GM21390 (cell line): ENCODE results near the gene RPUSD3.
A peak's percentile ranks its signal among the peaks of the same experiment; 100 is the strongest.

ENCODE experiments used
- ATAC-seq: cut with Tn5 transposase; IDR thresholded peaks from one replicate; pipeline ENCODE4 v1.9.1; 2021; ENCODE audit not compliant: unreplicated experiment

The RPUSD3 gene

GRCh38 chr3:9834520-9835380 lies 9.1 kb downstream of the RPUSD3 start:
- no peak for ATAC-seq

DNA sequence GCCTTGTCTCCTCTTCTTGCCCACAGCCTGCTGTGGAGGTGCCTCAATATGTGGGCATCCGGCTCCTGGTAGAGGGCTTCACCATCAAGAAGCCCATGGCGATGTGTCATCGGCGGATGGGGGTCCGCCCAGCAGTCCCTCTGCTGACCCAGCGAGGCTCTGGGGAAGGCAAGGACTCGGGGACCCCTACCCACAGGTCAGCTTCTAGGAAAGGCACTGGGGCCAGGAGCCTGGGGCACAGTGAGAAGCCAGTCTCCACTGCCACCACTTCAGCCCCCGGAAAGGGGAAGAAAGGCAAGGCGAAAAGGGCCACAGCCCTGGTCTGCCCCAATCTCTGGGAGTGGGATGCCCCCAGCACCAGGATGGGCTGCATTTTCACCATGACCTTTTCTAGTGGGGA lies 10.7 kb downstream of the RPUSD3 start:
- no peak for ATAC-seq

- no peak for ATAC-seq
These were observed 12.6 kb downstream of the RPUSD3 start for GRCh38 chr3:9831253-9831652.

GRCh38 chr3:9828801-9829755 lies 14.7 kb downstream of the RPUSD3 start:
- no peak for ATAC-seq

DNA sequence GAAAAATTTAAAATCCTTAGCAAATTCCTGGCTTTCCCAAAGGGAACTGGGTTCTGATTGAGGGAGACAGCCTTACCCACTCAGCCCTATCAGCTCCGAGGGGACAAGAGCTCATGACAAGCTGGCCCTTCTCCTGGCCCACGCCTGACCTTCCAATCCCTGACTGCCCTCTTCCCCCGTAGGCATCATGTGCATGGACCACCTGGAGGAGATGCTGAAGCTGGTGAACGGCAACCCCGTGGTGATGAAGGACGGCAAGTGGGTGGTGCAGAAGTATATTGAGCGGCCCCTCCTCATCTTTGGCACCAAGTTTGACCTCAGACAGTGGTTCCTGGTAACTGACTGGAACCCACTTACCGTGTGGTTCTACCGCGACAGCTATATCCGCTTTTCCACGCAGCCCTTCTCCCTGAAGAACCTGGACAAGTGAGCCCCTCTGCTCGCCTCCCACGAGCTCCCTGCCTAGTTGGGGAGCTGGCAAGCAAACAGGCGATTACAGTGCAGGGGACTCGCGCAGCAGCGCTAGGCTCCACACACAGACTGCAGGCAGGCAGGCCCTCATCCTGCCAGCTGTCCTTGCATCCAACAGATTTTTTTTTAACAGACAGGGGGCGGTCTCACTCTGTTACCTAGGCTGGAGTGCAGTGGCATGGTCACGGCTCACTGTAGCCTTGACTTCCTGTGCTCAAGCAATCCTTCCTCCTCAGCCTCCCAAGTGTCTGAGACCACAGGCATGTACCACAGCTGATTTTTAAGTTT lies 16.8 kb downstream of the RPUSD3 start:
- no peak for ATAC-seq

DNA sequence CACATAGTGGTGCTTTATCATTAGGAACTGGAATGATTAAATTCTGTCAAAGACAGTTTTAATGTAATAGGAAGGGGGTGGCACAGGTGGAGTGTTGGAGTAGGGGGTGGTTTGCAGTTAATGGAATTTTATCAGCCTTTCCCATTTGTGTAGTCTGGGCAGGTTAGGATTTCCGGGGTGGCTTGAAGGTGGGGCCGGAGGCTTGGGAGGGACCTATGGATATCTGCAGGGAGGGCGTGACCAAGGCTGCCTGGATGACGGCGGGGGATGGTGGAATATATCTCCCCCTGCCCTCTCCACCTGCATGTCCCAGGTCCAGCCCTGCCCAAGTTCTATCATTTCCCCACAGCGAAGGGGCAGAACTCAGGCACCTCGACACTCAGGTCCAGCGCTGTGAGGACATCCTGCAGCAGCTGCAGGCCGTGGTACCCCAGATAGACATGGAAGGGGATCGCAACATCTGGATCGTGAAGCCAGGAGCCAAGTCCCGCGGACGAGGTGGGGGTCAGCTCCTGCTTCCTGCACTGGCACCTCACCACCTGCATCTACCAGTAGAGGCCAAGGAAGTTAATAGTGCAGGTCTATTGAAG lies 18.3 kb downstream of the RPUSD3 start:
- no peak for ATAC-seq

DNA sequence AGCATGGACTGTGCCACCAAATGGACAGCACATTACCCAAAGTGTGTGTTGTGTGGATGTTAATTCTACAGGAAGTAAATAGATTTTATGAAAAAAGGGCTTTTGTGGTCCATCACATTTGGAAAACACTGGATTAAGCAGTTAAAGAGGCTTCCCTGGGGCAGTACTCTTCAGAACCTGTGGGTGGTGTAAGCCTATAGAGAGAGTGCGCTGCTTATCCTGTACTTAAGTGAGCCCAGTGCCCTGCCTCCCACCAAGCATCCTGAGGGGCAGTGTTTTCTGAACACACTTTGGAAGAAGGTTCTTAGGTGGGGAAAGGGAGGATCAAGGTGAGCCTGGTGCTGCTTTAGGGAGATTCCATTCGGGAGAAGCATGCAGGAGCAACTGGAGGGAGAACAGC lies 22.9 kb downstream of the RPUSD3 start:
- ATAC-seq: no peak

DNA sequence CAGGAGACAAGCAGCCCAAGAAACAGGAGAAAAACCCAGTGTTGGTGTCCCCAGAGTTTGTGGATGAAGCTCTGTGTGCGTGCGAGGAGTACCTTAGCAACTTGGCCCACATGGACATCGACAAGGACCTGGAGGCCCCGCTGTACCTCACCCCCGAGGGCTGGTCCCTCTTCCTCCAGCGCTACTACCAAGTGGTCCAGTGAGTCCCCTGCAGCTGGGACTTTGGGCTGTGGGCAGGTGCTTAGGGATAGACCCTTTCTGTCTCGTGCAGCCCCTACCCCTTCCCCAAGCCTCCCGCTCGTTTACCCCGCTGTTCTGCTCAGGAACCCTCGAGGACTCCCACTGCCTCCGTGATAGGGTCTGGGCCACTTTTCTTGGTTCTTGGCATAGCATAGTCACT lies 23.3 kb downstream of the RPUSD3 start:
- no peak for ATAC-seq

DNA sequence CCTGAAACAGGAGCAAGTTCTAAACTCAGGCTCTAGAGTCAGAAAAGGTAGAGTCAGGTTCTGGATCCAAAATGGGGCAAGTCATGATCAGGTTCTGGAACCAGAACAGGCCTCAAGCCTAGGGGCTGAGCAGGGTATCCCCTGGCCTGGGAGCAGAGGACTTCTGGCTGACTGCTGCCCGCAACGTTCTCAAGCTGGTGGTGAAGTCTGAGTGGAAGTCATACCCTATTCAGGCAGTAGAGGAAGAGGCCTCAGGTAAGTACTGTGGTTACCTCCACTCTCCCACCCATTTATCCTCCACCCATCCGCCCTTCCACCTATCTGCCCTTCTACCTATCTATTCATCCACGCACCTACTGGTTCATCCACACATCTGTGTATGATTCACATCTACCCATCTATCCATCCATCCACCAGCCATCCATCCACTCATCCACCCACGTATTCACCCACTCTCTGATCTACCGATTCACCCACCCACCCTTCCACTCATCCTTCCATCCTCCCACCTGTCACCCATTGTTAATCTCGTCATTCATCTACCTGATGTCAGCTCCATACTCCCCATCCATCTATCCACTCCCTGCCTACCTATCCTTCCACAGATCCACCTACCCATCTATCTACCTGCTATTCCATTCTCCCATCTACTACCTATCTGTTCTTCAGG lies 25.0 kb downstream of the RPUSD3 start:
- ATAC-seq: no peak

GRCh38 chr3:9817436-9817835 lies 26.4 kb downstream of the RPUSD3 start:
- no peak for ATAC-seq

DNA sequence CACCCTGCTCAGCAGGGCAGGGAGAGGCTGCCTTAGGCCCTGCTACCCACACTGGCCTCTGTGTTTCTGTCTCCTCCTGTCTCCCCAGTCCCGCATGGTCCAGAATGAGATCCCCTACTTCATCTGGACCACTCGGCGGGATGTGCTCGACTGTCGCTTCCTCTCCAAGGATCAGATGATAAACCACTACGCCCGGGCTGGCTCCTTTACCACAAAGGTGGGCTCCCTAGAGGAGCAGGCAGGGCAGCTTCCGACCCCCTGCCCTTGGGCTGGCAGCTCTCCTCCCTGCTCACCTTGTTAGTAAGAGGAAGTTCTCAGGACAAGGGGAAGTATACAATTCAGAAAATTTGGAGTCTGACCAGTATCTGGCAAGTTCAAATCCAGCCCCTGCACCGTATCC lies 27.8 kb downstream of the RPUSD3 start:
- no peak for ATAC-seq

DNA sequence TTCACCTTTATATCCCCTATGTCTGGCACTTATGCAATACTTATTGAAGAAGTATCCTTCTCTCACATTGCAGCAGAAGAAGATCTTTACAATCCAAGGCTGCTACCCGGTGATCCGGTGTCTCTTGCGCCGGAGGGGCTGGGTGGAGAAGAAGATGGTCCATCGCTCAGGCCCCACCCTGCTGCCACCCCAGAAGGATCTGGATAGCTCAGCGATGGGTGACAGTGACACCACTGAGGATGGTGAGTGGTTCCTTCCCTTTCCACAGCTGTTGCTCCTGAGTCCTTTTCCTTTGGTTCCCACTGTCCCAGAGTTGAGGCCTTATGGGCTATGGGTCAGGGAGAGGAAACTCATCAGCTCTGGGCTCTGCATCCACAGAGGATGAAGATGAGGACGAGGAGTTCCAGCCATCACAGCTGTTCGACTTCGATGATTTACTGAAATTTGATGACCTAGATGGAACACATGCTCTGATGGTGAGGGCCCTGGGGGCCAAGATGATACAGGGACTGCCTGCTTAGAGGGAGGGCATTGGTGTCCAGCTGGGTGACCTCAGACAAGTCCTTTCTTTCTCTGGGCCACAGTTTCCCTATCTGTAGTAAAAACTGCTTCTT lies 30.8 kb downstream of the RPUSD3 start:
- ATAC-seq: no peak

GRCh38 chr3:9810846-9811245 lies 33.0 kb downstream of the RPUSD3 start:
- no peak for ATAC-seq

DNA sequence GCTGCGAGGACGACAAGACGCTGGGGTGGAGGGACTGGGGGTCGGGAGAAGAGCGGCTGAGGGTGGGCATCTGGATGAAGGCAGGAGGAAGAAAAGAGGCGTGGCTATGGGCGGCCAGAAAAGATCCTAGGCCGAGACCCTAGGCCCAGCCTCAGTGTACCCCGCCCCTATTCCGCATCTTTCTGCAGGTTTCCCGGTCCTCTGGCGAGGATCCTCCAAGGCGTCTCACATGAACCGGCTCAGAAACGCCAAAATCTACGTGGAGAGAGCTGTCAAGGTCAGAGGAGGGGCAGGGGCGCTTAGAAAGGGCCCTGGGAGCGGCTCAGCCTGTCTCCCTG lies 33.4 kb downstream of the RPUSD3 start:
- no peak for ATAC-seq

DNA sequence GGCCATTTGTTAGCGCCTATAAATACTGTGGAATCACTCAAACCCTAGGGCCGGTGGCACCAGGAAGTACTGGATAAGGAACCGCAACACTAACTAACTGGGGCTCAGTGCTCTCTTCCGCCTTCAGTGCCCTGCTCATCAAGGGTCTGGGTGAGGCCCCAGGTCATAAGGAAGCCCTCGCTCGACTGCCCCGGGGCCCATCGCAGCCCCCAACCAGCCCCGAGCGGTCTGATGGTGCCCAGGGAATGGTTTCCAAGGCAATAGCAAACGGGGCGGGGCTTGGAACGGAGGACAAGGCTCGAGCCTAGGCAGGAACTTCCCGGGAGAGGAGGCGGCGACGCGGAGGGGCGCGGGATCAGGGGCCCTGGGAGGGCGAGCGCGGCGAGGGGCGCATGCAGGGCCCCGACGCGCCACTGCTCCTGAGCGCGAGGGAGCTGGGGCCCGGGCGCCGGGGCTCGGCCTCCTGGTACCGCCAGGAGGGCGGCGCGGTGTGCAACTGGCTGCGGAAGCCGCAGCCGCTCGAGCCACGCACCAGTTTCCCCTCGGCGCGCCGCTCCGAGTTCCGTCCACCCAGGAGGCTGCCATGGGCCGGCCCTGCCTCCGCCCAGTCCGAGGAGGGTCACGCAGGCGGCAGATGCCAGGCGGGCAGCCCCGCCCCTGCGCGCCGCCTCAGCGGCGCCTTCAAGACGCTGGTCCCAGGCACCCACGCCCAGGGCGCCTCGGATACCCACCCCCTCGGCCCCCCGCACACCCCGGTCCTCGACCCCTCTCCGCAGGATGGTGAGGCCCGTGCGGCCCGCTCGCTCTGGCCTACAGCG lies 34.0 kb downstream of the RPUSD3 start, which contains the start of gene TTLL3:
Gene TTLL3 (plus strand): TSS at position 648 of the 818 bp plus-strand sequence. CDS start 400 bp downstream, outside the sequence.
- ATAC-seq: peak; percentile 48

DNA sequence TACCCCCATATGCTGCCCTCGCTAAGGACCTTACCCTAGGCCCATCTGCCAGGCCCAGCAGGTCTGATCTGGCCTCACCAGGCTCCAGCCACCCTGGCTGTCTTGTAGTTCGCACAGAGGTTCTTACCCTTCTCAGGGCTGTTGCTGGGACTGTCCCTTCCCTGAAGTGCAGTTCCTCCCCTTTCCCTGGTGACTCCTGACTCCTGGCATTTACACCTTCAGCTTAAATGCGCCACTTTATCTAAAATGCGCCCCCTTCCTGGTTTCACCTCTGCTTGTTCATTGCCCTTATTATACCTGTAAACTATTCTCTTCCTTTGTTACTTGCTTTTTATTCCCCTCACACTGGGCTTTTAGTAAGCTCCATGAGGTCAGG lies 34.6 kb downstream of the RPUSD3 start:
- no peak for ATAC-seq

- ATAC-seq: peak; percentile 43
These were observed 35.3 kb downstream of the RPUSD3 start for GRCh38 chr3:9808345-9809037.

DNA sequence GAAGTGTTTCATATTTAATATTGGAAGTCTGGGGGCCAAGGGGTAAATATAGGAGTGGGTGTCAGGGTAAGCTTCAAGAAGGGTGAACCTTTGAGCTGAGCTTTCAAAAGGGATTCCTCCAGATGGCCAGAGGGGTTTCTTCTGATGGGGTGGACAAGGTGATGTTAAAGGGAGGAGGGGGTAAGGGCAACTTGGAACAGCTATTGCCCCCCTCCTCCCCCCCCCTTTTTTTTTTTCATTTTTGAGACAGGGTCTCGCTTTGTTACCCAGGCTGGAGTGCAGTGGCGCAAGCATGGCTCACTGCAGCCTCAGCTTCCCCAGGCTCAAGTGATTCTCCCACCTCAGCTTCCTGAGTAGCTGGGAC lies 35.8 kb downstream of the RPUSD3 start:
- no peak for ATAC-seq
